EL (cell line): ENCODE results near the gene FAAP20.

ENCODE experiments used
- DNase-seq: peaks from one replicate; pipeline ENCODE4 v3.0.0-alpha.2; 2016

Gene FAAP20

GRCh38 chr1:2193514-2194281 lies 874 bp downstream of the FAAP20 start:
- no peak for DNase-seq

GRCh38 chr1:2192031-2192995 lies 2.3 kb downstream of the FAAP20 start:
- DNase-seq = no peak

GRCh38 chr1:2190491-2190976 lies 4.0 kb downstream of the FAAP20 start:
- DNase-seq = no peak

- peak; percentile 96 for DNase-seq
These were observed 4.8 kb downstream of the FAAP20 start for GRCh38 chr1:2189459-2190425.

- no peak for DNase-seq
These were observed 6.2 kb downstream of the FAAP20 start for GRCh38 chr1:2188336-2188735.

GRCh38 chr1:2187619-2188018 lies 7.0 kb downstream of the FAAP20 start:
- DNase-seq = no peak

GRCh38 chr1:2186901-2187300 lies 7.7 kb downstream of the FAAP20 start:
- DNase-seq = no peak

- no peak for DNase-seq
These were observed 8.4 kb downstream of the FAAP20 start for GRCh38 chr1:2185880-2186855.

- DNase-seq = no peak
These were observed 9.6 kb downstream of the FAAP20 start for GRCh38 chr1:2184934-2185333.

- DNase-seq = no peak
These were observed 10.0 kb downstream of the FAAP20 start for GRCh38 chr1:2184531-2184930.

GRCh38 chr1:2183937-2184334 lies 10.6 kb downstream of the FAAP20 start:
- no peak for DNase-seq

GRCh38 chr1:2182376-2182775 lies 12.2 kb downstream of the FAAP20 start:
- no peak for DNase-seq

- DNase-seq = no peak
These were observed 12.8 kb downstream of the FAAP20 start for GRCh38 chr1:2181752-2182151.

GRCh38 chr1:2181271-2181670 lies 13.3 kb downstream of the FAAP20 start:
- DNase-seq = no peak

- DNase-seq = peak; percentile 56
These were observed 14.0 kb downstream of the FAAP20 start for GRCh38 chr1:2180297-2181245.

- DNase-seq = no peak
These were observed 15.1 kb downstream of the FAAP20 start for GRCh38 chr1:2179283-2180013.

- no peak for DNase-seq
These were observed 15.7 kb downstream of the FAAP20 start for GRCh38 chr1:2178875-2179274.

GRCh38 chr1:2177946-2178538 lies 16.5 kb downstream of the FAAP20 start:
- DNase-seq = no peak

GRCh38 chr1:2177541-2177940 lies 17.0 kb downstream of the FAAP20 start:
- no peak for DNase-seq
